Stimulated activated naive CD4-positive, alpha-beta T cell treated with Interleukin-2 at 50 U/mL for 16 hours (primary cell): ENCODE measurements around the gene C2.

Experiments
- DNase-seq: peaks from one replicate; lab custom pipeline; 2025; lab: John Stamatoyannopoulos, UW

C2 gene

GRCh38 chr6:31927242-31927862 lies at the start of gene C2:
Gene C2, plus strand, starts transcription at chr6:31927717. Its CDS starts 36 bp downstream, at chr6:31927753.
- DNase-seq = no peak

- DNase-seq = no peak
These were observed 49.3 kb upstream of the C2 start for GRCh38 chr6:31878222-31878621.

- DNase-seq = no peak
These were observed 48.8 kb upstream of the C2 start, which contains the start of gene SLC44A4 for GRCh38 chr6:31878726-31879125. Gene SLC44A4, minus strand, starts transcription at chr6:31878997. Its CDS starts 17 bp downstream, at chr6:31878980.

- no peak for DNase-seq
These were observed 48.4 kb upstream of the C2 start for GRCh38 chr6:31879143-31879542.

GRCh38 chr6:31879901-31880300 lies 47.6 kb upstream of the C2 start:
- no peak for DNase-seq

GRCh38 chr6:31880616-31881015 lies 46.9 kb upstream of the C2 start:
- no peak for DNase-seq

GRCh38 chr6:31881136-31881859 lies 46.2 kb upstream of the C2 start:
- DNase-seq = no peak

- no peak for DNase-seq
These were observed 45.2 kb upstream of the C2 start for GRCh38 chr6:31882344-31882743.

- DNase-seq = no peak
These were observed 43.8 kb upstream of the C2 start for GRCh38 chr6:31883676-31884075.

GRCh38 chr6:31884528-31885035 lies 42.9 kb upstream of the C2 start:
- DNase-seq = no peak

GRCh38 chr6:31886541-31886991 lies 41.0 kb upstream of the C2 start:
- no peak for DNase-seq

- DNase-seq = no peak
These were observed 40.1 kb upstream of the C2 start for GRCh38 chr6:31887173-31888007.

- peak; percentile 35 for DNase-seq
These were observed 39.0 kb upstream of the C2 start for GRCh38 chr6:31888276-31889258.

GRCh38 chr6:31889331-31889972 lies 38.1 kb upstream of the C2 start:
- no peak for DNase-seq

GRCh38 chr6:31892821-31893220 lies 34.7 kb upstream of the C2 start:
- no peak for DNase-seq

GRCh38 chr6:31896493-31896855 lies 31.0 kb upstream of the C2 start:
- no peak for DNase-seq

- no peak for DNase-seq
These were observed 30.5 kb upstream of the C2 start for GRCh38 chr6:31896856-31897611.

GRCh38 chr6:31897612-31898382 lies 29.7 kb upstream of the C2 start, which contains the start of gene EHMT2:
Gene EHMT2, minus strand, starts transcription at chr6:31897698. Its CDS starts 21 bp downstream, at chr6:31897677.
- peak; percentile 83 for DNase-seq

GRCh38 chr6:31898383-31899011 lies 29.0 kb upstream of the C2 start:
- peak; percentile 22 for DNase-seq
